RPMI7951 (cell line): ENCODE results near the gene RPS27L. TPM values are rescaled to one million over a fixed set of nuclear protein-coding genes. Genes with fewer than 3 reads are reported as not detected.

ENCODE experiments used
- DNase-seq: peaks from one replicate; pipeline ENCODE4 v3.0.0-alpha.2; 2012; ENCODE audit warnings: low read depth
- total RNA-seq: library from RNA; depleted of rRNA; stranded (reverse); fragments of >200 nt; shearing (Covaris generic); gene quantifications from 2 replicates; pipeline ENCODE4 v1.2.3, GENCODE V29; 2014; rRNA removed

Gene RPS27L
- total RNA-seq = 233 and 241 TPM in 2 replicates

DNA sequence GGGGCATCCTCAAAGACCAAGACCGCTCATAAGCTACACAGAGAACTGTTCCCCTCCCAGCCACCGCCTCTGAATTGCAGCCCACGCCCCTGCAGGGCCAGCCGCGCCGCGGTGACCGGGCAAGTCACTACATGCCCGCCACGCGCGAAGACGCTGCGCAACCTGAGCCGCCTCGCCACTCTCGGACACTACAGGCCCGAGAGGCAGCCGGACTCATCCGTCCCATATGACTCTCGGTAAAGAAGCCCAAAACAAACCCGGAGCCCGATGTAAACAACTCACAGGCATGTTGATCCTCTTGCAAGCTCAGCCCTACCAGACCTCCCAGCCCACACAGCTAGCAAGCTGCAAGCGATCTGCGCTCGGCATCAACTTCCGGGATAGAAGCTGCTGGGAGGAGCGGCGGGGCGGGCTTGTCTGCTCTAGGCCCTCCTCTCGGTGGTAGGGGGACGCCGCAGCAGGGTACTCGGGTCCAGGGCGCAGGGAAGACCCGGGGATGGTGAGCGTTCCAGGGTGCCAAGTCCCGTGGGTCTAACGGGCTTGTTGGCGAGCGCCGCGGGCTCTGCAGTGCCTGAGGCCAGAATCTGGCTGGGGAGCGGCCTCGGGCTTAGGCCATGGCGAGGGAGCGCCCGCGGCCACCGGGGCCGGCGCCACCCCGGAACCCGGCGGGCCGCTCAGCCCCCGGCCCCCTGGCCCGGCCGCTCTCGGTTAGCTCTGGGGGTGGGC is at the start of gene RPS27L:
TSS of gene RPS27L (minus strand) at position 360 of the 726 bp plus-strand sequence. CDS start at position 288, 72 bp downstream.
- peak; percentile 91 for DNase-seq

DNA sequence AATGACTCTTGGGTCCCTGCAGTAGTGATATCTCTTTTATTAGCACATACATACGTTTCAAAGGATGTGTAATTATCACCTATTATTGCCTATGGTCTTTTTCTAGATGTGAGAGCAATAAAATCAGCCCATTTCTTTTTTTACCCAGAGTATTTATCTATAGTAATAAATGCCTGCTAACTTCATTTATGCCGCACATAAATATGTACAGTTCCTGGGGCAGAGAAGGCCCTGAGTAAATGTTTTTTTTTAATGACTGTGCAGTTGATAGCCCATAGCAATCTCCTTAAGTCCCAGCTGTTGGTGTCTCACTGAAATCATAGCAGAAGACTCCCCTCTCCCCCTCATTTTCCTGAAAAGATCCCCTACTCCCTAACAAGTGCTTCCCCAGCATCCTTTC is 48.8 kb upstream of the RPS27L start:
- DNase-seq = no peak

DNA sequence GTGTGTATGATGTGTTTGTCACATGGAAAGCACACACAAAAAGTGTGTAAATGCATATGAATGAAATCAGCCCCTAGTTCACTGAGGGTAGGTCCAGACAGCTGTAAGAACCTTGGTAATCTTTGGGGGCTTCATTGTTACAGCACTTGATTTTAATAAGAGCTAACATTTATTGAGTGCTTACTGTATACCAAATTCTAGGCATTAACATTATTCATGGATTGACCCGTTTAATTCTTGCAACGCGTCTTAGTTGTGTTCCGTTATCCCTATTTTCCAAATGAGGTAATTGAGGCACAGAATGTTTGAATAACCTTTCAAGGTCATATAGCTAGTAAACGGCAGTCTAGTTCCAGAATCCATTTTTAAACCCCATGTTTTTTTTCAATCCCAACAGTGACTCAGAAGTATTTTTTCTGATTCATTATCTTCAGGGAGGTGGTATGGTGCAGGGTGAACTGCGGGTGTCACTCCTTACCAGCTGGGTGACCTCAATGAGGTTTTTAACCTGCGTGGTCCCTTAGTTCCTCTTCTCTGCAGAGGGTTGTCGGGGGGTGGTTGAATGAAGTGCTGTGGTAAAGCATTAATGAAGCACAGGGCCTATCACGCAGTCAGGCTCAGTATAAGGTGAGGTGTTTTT is 46.3 kb upstream of the RPS27L start:
- peak; percentile 54 for DNase-seq

DNA sequence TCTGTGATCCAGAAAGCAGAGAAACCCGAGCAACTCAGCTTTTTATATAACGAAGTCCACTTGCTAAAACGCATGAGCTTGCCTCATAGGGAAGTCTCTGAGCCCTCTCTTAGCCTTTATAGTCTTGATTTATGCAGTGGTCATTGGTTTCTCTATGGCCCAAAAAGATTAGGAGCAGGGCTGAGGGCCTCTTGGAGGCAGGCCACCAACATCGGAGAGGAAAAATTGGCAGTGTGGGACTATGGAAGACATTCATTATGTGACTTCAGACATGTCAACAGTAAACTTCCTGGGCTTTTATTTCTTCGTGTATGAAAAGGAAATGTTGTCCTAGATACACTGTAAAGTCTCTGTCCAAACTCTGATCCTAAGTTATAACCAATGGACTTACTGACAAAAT is 45.6 kb upstream of the RPS27L start:
- peak; percentile 38 for DNase-seq

DNA sequence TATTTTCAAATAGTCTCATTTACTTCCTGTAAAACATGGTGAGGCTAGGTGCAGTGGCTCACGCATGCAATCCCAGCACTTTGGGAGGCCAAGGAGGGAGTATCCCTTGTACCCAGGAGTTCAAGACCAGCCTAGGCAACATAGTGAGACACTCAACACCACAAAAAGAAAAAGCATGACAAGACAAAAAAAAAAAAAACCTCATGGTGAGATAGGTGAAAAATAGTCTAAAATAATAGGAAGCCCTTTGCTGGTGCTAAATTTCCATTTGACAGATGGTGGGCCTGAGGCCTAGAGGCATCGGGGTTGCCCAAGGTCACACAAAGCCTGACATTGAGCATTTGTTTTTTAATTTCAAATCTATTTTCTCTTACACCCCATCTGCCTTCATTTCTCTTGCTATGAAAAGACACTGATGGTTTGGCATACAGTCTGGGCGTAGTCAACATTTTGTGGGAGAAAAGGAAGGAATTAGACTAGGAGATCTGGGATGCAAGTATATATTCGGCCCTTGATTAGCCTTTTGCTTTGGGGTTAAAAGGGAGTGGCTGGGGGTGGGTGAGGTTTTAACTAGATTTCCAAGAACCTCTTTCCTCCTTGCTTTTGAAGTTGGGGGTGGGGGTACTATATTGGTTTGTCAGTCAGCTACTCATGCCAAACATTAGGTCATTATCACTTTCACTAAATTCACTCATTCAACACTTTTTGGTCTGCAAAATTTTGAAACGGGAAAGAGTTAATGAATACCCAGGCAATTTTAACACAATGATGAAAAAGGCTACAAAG is 43.4 kb upstream of the RPS27L start:
- DNase-seq = no peak

DNA sequence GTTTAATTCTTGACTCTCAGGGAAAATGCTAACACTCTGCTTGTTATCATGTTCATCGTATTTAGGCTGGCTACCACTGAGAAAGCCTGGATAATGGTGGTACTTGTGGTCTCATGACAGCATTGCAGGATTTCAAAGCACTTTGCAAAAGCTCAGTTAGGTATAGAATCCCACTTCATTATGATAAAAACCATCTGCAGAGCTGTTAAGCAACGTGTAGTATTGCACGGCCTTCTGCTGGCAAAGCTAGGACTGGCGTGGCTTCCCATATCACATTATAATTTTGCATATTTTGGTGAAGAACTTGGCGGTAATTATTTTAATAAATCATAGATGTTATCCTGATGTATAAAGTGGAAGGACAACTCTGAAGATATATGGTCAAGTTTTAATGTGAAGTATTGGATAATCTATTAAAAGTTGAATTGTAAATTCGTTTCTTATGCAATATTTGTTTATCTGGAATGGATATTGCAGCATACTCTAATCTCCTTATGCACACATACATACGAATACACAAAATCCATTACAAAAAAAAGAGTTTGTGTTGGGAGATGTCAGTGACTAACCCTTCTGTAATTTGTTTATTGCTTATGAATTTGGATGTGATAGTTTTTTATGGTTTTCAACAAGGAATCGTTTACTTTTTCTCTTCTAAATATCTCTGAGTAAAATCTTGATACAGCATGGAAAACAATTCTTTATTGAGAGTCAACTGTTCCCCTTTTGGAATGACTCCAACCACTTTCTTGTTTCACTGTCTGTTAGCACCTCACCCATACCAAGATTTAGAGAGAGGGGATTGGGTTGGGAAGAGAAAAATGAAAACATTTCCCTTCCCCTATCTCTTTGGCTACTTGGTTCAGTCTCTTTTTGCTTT is 41.3 kb upstream of the RPS27L start:
- no peak for DNase-seq

DNA sequence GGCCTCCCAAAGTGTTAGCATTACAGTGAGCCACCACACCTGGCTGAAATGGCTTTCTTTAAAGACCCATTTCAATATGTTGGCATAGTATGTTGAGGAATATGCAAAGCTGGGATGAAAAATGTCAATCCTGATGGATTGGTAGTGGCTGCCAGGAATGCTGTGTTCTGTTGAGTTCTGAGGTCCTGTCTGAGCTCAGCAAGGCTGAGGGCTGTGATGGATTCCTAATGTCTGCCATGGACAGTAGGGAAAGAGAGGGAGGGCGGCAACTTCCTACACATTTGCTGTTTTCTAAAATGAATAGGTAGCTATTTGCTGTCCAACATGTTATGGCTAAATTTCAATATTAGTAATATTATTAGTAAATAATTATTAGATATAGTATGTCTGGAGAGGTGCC is 40.3 kb upstream of the RPS27L start:
- no peak for DNase-seq

DNA sequence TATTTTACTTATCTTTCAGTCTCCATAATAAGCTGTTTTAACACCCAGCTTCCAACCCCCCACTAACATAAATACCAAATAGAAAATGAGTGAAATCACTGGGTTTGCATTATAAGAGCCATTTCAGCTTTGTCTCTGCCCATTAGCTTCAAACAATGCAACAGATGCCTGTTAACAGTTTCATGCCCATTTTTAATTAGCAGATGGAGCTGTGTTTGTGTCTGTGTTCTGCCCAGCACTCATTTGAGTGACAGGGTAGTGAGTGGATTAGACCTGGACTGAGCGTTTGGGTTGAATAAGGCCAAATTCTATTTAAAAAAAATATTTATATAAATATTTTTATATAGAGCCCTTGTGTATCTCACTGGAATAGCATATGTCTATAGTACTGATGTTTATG is 39.6 kb upstream of the RPS27L start:
- no peak for DNase-seq

DNA sequence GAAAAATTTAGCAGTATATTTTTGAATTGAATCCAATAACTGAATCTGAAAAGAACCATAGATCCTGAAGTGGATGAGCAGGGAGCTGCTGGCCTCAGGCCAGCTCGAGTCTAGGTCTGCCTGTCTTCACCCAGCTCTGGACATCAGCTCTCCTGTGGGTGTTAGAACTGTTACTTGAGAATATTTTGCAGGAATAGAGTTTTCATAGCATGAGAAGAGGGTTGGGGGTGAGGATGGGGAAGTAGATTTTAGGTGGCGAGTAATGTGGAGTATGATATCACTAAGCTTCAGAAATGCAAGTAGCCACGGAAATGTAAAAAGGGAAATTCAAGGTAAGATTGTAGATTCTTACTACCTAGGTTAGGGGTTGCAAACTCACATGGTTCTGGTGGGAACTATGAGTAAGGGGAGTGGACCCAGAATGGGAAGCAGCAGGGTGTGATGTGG is 38.3 kb upstream of the RPS27L start:
- no peak for DNase-seq

DNA sequence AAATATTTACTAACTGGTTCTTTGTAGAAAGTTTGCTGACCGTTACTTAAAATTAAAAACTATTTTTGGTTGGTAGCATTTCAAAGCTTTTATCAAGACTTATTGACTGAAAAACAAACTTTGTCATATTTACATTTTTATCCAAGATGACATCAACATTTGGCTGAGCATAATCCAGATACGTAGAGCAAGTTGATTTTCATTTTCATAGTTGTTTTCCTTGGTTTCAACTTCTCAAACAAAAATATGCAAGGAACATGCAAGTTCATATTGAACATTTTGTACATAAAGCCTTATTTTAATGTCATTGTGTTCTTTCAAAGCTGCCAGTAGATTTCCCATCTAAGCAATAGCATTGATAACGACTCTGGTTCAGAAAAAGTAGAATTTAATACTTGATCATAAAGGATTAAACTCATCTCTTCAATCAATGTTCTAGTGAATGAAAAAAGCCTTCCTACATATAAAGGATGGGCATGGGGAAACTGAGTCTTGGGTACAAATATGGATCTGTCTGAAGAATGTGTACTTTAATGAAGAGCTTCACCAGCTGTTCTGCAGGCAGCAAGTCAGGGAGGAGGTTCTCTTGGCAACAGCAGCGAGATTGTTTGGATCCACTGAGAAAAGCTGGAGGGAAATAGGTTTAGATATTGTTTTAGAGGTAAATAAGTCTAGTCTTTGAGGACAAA is 37.7 kb upstream of the RPS27L start:
- DNase-seq = no peak

DNA sequence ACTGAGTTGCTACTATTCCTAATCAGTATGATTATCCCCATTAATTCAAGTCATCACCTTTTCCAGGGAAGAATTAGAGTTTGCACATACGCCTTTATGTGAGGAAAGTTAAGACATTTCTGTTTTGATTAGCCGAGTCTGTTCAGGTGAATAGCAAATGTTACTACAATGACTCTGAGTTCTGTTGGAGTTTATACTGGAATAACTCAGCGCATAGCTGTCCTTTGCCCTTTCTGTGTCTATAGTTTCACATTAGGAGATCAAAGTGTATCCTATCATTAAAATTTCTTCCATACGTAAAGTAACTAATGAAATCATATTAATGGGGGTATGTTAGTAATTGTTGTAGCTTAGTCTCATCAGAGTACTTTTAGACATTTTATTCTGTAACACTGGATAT is 37.0 kb upstream of the RPS27L start:
- DNase-seq = no peak

DNA sequence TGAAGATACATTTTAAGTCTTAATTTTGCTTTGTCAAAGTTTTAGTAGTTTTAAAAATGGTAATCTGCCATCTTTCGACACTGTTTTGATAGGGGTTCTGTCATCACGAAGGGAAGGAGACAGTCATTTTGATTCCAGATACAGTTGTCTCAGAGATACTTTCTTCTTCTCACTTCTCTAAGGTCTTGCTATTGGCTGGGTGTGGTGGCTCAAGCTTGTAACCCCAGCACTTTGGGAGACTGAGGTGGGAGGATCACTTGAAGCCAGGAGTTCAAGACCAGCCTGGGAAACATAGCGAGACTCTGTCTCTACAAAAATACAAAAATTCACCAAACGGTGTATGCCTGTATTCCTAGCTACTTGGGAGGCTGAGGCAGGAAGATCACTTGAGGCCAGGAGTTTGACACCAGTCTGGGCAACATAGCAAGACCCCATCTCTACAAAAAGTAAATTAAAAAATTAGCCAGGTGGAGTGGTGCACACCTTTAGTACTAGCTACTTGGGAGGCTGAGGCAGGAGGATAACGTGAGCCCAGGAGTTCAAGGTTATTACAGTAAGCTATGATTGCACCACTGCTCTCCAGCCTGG is 35.4 kb upstream of the RPS27L start:
- no peak for DNase-seq

DNA sequence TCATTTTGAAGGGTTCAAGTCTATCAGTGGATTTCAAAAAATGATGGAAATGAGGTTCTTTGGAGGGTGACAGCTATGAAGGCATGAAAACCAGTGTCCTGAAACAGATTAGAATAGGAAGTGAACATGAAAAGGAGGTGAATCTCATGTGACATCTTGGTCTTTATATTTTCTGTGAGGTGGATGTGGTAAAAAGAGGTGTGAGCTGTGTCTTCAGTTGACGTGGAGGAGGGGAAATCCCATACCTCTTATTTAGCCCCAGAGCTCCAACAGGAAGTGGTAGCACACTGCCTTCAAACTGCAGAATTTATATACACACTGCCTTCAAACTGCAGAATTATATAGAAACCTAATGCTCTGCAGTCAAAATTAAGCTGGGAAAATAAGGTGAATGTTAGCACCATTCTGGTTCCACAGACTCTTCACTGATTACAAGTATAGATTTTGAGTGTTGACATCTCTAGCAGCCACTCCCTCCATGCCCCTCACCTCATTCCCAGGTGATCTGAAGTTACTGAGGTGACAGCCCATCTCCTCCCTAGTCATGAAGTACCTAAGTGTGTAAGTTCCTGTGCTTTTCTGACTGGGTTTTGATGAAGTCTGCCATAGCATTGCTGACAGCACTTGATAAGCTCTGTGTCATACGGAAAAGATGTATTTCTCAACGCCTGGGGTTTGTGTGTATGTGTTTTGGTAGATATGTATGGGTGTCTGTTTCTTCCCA is 34.8 kb upstream of the RPS27L start:
- no peak for DNase-seq

DNA sequence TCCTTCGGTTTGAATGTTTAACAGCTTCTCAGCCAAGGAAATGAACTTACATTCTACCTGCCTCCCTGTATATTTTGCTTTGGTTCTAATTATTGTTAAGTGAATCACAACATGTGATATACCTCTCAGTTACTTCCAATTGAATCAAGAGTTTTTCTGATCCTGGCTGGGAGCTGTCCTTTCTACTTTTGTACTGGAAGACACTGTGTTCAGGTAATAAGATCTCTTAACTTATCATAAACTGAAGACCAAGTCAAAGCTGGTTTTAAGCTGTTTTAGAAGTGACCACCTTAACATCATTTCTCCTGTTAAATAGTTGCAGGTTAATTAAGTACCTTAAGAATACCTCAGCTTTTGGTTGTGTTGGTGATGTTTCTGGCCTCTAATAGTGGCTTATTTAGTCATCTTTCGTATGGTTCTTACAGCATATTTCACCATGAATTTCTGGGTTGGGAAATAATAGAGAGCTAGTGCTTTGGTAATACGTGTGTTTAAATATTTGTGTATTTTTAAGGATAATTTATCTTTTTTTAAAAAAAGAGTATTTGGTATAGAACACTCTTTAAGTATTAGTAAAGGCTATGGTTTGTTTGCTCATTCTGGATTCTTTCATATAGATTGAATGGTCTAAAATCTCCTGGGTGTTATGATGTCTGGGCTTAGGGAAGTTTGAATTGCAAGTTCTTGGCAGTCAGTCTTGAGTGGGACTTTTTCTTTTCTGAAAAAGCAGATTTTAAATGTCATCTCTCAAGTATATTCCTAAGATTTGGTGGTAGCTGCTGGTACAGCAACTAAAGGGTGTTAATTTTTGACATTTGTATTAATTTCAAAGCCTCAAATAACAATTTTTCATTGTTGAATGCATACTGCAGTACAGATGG is 33.7 kb upstream of the RPS27L start:
- DNase-seq = no peak

DNA sequence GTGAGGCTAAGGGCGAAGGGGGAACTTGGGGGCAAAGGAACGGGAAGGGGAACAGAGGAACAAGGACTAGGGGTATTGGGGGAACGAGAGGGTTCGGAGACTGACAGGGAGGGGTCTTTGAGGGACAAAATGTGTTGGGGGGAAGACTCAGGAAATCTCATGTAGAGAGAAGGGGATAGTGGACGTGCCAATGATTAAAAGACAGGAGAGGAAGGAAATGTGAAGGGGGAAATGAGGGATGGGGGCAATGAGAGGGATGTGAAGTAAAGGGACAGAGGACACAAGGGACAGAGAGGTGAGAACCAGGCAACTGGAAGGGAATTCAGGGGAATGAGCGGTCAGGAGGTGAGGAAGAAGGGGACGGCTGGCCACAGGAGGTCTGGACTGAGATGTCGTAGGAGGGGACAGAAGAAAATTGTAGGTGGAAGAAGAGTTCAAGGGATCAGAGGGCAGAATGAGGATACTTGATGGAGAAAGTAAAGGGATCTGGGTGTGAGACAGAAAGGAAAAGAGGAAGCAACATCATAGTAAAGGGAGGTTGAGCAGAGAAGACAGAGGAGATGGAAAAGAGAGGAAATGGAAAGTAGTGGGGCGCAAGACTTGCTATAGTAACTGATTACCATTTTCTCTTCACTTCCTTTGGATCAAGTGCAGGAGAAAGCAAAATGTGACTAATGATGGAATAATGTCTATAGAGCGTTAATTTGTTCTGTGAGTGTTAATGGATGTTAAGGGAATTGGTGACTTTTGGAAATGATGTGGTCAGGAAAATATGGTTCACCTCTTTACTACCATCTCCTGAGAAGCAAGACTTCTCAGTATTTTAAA is 32.9 kb upstream of the RPS27L start:
- peak; percentile 29 for DNase-seq

DNA sequence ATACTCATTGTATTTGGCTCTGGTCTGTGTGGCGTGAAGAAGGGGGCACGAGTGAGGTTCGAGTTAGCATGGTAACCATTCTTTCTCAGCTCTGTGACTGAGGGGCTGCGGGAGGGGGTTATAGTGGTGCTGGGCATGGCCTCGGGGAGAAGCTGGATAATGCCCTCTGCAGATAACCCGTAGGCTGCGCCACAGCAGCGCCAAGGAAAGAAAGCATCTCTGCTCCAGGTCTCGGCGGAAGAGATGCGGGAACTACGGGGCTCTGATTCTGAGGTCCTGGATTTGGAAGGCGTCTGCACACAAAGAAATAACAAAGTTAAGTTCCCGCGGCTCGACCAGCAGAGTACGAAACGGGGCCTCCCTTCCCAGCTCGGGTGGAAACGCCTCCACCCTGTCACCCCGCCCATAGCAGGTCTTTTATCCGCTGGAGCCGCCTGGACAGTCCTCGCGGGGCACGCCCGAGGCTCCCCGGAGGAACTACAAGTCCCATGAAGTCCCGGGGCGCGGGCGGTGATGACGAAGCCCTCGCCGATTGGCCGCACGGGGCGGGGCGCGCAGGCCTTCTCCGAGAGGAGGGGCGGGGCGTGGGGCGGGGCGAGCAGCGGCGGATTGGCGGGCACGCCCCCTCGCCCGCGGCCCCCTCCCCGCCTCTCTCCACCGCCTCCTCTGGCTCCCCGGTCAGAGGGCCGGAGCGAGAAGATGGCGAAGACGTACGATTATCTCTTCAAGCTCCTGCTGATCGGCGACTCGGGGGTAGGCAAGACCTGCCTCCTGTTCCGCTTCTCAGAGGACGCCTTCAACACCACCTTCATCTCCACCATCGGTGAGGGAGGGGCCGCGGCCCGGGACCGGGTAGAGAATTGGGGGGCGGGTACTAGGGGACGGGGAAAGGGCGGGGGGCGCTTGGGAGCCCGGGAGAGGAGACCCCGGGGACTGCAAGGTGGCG is 31.9 kb upstream of the RPS27L start, which contains the start of gene RAB8B:
TSS of gene RAB8B (plus strand) at position 681 of the 946 bp plus-strand sequence. CDS start at position 700, 19 bp downstream.
- peak; percentile 98 for DNase-seq
